Spleen (tissue), 7 donors: ENCODE results near the gene SH3BGRL2.

Experiments used
- CTCF ChIP-seq, 11 experiments: fragments of 200-600 bp in 7 of 11; fragments of 450-650 bp in 4 of 11; sonication (generic) in 4 of 11; IDR thresholded peaks in 8 of 11; conservative IDR thresholded peaks in 3 of 11; 1 replicate in 7 of 11; 2 replicates in 4 of 11; pipeline versions ENCODE4 v1.4.0 to v1.8.0; 2016 to 2021; ENCODE audit warnings: antibody characterized with exemption in 11 of 11, inconsistent platforms in 4 of 11, mild to moderate bottlenecking in 1 of 11
- POLR2A ChIP-seq, 3 donors: fragments of 450-650 bp; IDR thresholded peaks; one replicate each; pipeline ENCODE4 v1.5.1; 2017; ENCODE audit warnings: antibody characterized with exemption in 3 of 3, mild to moderate bottlenecking in 1 of 3
- POLR2AphosphoS5 ChIP-seq, 3 donors: sonication (generic); formaldehyde crosslinking; IDR thresholded peaks; one replicate each; pipeline ENCODE4 v1.5.1; 2017; ENCODE audit warnings: antibody characterized with exemption in 3 of 3
- donor health status: DM: no; HTN: no; CAD: no; lungs with moderate emphysema.
- donor health status: DM: no; HTN: no; CAD: no.
- donor health status: DM: no; HTN: no; CAD: no.

GRCh38 chr6:79586548-79586947, 44.6 kb upstream of the SH3BGRL2 start:
- peak in 2 of 11 experiments; percentile 14 to 16 for TF ChIP-seq CTCF (IDR thresholded peaks at IDR 0.05 in 8 of 11, conservative IDR thresholded peaks at IDR 0.05 in 3 of 11)
- no peak for TF ChIP-seq POLR2A (IDR thresholded peaks at IDR 0.05)
- no peak for TF ChIP-seq POLR2AphosphoS5 (IDR thresholded peaks at IDR 0.05)
